AG10803 (cell line): ENCODE data around the gene RAPGEF6.

Experiments used
- DNase-seq: peaks from one replicate; pipeline ENCODE4 v3.0.0; 2010; ENCODE audit warnings: low read depth
- H3K4me3 ChIP-seq: 2 replicates; pipeline ENCODE4 v1.5.1; 2011; ENCODE audit warnings: mild to moderate bottlenecking, low read length, control low read depth
- TF ChIP-seq, protein P1 (sequence below): conservative IDR thresholded peaks from 2 replicates; pipeline ENCODE4 v1.5.1; 2011; ENCODE audit warnings: mild to moderate bottlenecking, low read length, control low read depth, inconsistent platforms

Gene RAPGEF6

DNA sequence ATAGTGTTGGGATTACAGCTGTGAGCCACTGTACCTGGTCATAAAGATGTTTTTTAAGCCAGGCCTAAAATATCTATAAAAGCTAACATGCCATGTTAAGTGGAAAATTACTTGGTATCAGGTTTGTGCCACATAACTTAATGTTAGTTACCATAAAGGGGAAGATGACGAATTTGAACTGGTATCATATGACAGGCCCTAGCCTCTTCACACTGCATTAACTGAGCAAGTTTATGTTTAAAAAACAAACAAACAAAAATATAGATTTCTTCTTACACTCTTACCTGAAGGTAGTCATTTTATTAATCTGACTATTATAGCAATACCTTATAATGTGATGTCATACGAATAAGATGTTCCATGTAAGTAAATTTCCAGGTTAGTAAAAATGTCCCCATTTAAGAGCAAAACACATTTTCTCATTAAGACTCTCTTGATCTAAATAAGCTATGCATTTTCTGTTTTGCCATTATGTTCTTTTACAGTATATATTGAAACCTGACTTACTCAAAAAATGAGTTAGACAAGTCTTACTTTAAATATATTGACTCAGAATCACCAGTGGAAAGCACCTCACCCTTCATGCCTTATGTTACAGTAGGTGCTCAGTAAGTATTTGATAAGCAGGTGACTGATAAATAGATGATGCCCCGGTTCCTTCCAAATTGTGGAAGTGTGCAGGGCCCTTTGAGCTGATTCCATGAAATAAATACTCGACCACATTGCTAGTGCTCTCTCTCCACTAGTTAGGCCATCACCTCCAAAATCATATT lies 245.7 kb downstream of the RAPGEF6 start:
- DNase-seq = no peak
- H3K4me3 ChIP-seq = no peak overlapping the region
- TF ChIP-seq, protein P1, sequence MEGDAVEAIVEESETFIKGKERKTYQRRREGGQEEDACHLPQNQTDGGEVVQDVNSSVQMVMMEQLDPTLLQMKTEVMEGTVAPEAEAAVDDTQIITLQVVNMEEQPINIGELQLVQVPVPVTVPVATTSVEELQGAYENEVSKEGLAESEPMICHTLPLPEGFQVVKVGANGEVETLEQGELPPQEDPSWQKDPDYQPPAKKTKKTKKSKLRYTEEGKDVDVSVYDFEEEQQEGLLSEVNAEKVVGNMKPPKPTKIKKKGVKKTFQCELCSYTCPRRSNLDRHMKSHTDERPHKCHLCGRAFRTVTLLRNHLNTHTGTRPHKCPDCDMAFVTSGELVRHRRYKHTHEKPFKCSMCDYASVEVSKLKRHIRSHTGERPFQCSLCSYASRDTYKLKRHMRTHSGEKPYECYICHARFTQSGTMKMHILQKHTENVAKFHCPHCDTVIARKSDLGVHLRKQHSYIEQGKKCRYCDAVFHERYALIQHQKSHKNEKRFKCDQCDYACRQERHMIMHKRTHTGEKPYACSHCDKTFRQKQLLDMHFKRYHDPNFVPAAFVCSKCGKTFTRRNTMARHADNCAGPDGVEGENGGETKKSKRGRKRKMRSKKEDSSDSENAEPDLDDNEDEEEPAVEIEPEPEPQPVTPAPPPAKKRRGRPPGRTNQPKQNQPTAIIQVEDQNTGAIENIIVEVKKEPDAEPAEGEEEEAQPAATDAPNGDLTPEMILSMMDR = no peak

DNA sequence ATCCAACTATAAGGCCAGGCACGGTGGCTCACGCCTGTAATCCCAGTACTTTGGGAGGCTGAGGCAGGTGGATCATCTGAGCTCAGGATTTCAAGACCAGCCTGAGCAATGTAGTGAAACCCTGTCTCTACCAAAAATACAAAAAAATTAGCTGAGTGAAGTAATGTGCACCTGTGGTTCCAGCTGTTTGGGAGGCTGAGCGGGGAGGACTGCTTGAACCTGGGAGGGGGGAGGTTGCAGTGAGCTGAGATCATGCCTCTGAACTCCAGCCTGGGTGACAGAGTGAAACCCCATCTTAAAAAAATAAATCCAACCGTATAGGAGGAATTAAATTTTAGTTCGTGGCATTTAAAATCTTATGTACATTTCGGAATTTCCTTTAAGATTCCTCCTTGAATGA lies 247.8 kb downstream of the RAPGEF6 start:
- DNase-seq = no peak
- no peak overlapping the region for H3K4me3 ChIP-seq
- TF ChIP-seq, protein P1 = no peak

DNA sequence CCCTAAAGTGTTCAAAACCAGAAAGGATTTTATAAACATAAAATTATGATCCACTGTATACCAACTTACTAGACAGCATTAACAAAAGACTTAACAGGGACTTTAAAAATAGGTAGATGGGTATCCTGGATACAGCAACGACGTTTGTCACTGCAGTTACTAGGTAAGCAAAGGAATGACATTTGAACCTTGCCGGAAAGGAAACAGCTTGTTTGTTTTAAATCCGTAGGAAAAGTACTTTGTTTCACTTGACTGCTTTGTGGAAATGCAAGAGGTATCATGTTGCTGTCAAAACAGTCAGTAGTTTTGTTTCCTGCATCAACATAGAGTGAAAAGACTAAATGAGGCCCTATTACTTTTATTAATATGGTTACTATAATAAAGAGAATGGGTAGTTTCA lies 248.2 kb downstream of the RAPGEF6 start:
- no peak overlapping the region for H3K4me3 ChIP-seq
- TF ChIP-seq, protein P1 = no peak
- no peak for DNase-seq

DNA sequence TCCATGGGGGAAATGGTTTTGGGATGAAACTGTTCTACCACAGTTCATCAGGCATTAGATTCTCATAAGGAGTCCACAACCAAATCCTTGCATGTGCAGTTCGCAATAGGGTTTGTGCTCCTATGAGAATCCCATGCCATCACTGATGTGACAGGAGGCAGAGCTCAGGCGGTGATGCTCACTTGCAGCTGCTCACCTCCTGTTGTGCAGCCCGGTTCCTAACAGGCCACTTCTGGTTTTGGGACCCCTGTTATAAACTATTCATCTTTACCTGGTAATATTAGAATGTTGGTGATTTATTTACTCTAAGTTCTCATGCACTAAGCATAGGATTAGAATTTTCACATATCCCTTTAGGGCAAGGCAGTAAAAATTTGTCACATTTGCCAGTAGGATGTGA lies 248.9 kb downstream of the RAPGEF6 start:
- no peak overlapping the region for H3K4me3 ChIP-seq
- TF ChIP-seq, protein P1 = no peak
- DNase-seq = no peak

DNA sequence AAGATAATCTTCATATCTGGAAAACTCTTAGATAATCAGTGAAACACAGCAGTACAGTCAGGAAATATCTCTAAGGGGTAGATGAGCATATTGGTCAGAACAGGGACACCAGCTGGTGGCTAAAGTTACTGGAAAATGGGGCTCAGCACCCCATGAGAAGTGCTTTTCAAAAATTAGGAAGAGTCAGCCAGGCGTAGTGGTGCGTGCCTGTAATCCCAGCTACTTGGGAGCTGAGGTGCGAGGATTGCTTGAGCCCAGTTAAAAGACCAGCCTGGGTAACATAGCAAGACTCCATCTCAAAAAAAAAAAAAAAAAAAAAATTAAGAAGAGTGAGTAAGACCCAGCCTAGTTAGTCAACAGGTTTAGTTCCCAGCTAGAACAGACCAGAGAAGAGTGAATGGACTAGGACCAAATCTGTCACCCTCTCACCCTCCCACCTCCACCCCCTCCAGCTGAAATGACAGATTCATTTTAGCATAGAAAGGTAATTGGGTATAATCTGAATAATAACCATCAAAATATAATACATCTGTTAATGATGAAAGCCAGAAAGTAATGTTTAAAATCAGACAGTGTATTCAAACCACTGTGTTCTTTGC lies 250.3 kb downstream of the RAPGEF6 start:
- DNase-seq = no peak
- TF ChIP-seq, protein P1 = no peak
- H3K4me3 ChIP-seq = no peak overlapping the region

DNA sequence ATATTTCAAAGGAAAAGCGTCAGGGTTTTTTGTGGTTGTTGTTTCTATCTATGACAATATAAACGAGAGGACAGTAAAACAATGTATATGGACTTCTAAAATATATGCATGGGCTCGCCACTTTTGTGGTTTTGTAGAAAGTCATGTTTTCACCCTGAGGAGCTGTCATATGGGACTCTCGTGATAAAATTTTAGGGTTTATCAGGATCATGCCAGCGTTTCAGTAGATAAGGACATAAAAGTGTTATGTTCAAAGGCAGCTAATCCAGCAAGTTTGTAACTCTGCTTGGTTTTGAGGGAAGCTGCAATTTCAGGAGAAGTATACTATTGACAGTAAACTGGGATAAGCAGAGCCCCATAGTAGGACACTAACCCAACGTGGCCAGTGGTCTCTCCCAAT lies 250.9 kb downstream of the RAPGEF6 start:
- H3K4me3 ChIP-seq = no peak overlapping the region
- DNase-seq = no peak
- TF ChIP-seq, protein P1 = no peak
